Measurements from ENCODE around the gene TMEM203.

TMEM203 gene

DNA sequence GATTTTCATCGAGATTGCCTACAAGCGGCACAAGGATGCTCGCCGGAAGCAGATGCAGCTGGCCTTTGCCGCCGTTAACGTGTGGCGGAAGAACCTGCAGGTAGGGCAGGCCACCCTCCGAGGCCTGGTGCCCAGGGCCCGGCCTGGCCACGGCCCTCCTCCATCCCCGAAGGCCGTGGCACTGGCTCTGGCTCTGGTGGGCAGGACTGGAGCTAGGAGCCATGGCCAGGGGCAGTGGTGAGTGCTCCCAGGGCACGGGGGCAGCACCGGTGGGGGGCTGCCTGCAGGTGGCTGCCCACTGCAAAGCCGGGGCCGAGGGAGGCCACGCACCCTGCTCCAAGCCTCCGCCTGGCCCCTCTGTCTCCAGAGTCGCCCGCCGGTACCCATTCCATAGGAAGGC is 41.6 kb downstream of the TMEM203 start:
- Histone ChIP-seq H3K27me3 (ENCODE audit: control insufficient read depth, insufficient read depth, low read length) (peaks cover 13% of the 10 kb centered on the region), H2AFZ (no peak overlapping the region), H3K4me3 (ENCODE audit: low read depth, low read length) (no peak overlapping the region)

DNA sequence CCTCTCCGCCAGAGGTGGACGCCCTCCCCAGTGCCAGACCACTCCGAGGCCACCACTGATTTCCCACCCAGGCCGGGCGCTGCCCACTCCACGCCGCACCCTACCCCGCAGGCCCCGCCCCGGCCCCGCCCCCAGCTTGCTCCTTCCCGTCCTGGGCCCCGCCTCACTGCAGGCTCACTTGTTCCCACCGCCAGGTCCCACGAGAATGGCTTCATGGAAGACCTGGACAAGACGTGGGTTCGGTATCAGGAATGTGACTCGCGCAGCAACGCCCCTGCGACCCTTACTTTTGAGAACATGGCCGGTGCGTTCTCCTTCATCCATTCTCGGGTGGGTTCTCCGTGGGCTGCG is 42.1 kb downstream of the TMEM203 start:
- no peak overlapping the region for H3K9ac ChIP-seq
- H3K4me1 ChIP-seq, result no peaks in the 10 kb centered on the region
- H3K27ac ChIP-seq, result no peak overlapping the region
- H3K27me3 ChIP-seq (ENCODE audit: control insufficient read depth, insufficient read depth, low read length), result peaks cover 13% of the 10 kb centered on the region
- H2AFZ ChIP-seq, result no peak overlapping the region
- TF ChIP-seq, protein P1, sequence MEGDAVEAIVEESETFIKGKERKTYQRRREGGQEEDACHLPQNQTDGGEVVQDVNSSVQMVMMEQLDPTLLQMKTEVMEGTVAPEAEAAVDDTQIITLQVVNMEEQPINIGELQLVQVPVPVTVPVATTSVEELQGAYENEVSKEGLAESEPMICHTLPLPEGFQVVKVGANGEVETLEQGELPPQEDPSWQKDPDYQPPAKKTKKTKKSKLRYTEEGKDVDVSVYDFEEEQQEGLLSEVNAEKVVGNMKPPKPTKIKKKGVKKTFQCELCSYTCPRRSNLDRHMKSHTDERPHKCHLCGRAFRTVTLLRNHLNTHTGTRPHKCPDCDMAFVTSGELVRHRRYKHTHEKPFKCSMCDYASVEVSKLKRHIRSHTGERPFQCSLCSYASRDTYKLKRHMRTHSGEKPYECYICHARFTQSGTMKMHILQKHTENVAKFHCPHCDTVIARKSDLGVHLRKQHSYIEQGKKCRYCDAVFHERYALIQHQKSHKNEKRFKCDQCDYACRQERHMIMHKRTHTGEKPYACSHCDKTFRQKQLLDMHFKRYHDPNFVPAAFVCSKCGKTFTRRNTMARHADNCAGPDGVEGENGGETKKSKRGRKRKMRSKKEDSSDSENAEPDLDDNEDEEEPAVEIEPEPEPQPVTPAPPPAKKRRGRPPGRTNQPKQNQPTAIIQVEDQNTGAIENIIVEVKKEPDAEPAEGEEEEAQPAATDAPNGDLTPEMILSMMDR (IDR thresholded peaks at IDR 0.05), result no peak
- no peaks in the 10 kb centered on the region for H3K79me2 ChIP-seq
- H3K9me3 ChIP-seq (ENCODE audit: control insufficient read depth, low read length), result no peaks in the 10 kb centered on the region
- no peaks in the 10 kb centered on the region for H3K36me3 ChIP-seq (ENCODE audit: control insufficient read depth, insufficient read depth, low read length)
- peak overlapping the region; percentile 65 for H3K4me2 ChIP-seq (ENCODE audit: low read length)
- peak overlapping the region; percentile 39 for H3K4me3 ChIP-seq (ENCODE audit: low read depth, low read length)

More for the DNA sequence above, 41.6 kb downstream of the TMEM203 start:
- Histone ChIP-seq H3K4me2 (ENCODE audit: low read length) (no peak overlapping the region), H3K4me1 (no peaks in the 10 kb centered on the region), H3K9ac (no peak overlapping the region), H3K9me3 (ENCODE audit: control insufficient read depth, low read length) (no peaks in the 10 kb centered on the region), H3K27ac (no peak overlapping the region), H3K36me3 (ENCODE audit: control insufficient read depth, insufficient read depth, low read length) (no peaks in the 10 kb centered on the region), H3K79me2 (no peaks in the 10 kb centered on the region)
- TF ChIP-seq, protein P1 (IDR thresholded peaks at IDR 0.05), result no peak

DNA sequence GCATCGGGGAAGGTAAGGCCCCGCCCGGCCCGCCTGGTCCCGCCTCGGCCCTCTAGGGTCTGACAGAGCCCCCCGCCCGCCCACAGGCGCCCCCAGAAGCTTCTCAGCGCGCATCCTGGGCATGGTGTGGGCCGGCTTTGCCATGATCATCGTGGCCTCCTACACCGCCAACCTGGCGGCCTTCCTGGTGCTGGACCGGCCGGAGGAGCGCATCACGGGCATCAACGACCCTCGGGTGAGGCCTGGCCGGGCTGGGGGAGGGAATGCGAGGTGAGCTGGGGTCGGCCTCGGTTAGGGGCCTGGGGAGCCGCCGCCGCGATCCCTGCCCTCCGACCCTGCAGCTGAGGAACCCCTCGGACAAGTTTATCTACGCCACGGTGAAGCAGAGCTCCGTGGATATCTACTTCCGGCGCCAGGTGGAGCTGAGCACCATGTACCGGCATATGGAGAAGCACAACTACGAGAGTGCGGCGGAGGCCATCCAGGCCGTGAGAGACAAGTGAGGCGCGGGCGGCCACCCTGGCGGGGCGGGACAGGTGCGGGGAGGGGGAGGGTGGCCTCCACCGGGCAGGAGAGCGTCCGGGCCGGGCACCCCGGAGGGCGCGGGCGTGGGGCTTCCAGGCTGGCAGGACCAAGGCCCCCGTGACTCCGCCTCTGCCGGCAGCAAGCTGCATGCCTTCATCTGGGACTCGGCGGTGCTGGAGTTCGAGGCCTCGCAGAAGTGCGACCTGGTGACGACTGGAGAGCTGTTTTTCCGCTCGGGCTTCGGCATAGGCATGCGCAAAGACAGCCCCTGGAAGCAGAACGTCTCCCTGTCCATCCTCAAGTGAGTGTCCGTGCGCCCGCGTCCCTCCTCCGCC is 42.7 kb downstream of the TMEM203 start:
- Histone ChIP-seq H3K27ac (no peak overlapping the region), H3K27me3 (ENCODE audit: control insufficient read depth, insufficient read depth, low read length) (peaks cover 13% of the 10 kb centered on the region)

DNA sequence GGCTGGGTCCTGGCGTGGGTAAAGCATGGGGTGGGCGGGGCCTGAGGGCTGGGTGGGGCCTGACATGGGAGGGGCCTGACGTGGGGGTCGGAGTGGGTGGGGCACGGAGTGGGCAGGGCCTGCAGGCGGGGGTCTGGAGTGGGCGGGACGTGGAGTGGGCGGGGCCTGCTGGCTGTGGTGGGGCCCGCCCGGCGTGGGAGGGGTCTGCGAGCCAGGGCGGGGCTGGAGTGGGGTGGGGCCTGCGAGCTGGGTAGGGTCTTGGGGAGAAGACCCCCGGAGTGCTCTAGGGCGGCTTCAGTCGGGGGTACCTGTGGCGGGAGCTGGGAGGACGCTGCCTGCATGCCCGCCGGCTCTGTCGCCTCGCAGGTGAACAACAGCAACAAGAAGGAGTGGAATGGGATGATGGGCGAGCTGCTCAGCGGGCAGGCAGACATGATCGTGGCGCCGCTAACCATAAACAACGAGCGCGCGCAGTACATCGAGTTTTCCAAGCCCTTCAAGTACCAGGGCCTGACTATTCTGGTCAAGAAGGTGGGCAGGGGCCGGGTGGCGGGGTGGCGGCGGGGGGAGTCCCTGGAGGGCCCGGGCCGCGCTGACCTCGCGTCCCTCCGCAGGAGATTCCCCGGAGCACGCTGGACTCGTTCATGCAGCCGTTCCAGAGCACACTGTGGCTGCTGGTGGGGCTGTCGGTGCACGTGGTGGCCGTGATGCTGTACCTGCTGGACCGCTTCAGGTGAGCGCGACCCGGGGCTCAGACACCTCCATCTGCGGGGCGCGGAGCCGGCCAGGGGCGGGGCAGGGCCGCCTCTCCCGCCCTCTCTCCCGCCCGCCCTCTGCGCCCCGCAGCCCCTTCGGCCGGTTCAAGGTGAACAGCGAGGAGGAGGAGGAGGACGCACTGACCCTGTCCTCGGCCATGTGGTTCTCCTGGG is 43.6 kb downstream of the TMEM203 start:
- peaks cover 6% of the 10 kb centered on the region for H3K27me3 ChIP-seq (ENCODE audit: control insufficient read depth, insufficient read depth, low read length)

More for the DNA sequence above, 42.7 kb downstream of the TMEM203 start:
- Histone ChIP-seq H3K4me2 (ENCODE audit: low read length) (peak overlapping the region; percentile 65), H3K9me3 (ENCODE audit: control insufficient read depth, low read length) (no peaks in the 10 kb centered on the region), H3K4me3 (ENCODE audit: low read depth, low read length) (peak overlapping the region; percentile 39), H3K79me2 (no peaks in the 10 kb centered on the region), H3K36me3 (ENCODE audit: control insufficient read depth, insufficient read depth, low read length) (no peaks in the 10 kb centered on the region), H3K4me1 (no peaks in the 10 kb centered on the region), H3K9ac (no peak overlapping the region), H2AFZ (peak overlapping the region; percentile 64)
- TF ChIP-seq, protein P1 (IDR thresholded peaks at IDR 0.05), result no peak

More for the DNA sequence above, 43.6 kb downstream of the TMEM203 start:
- Histone ChIP-seq H3K4me1 (no peaks in the 10 kb centered on the region), H2AFZ (no peak overlapping the region), H3K27ac (no peak overlapping the region), H3K79me2 (no peaks in the 10 kb centered on the region), H3K36me3 (ENCODE audit: control insufficient read depth, insufficient read depth, low read length) (no peaks in the 10 kb centered on the region), H3K9ac (no peak overlapping the region), H3K4me3 (ENCODE audit: low read depth, low read length) (peak overlapping the region; percentile 39), H3K4me2 (ENCODE audit: low read length) (peak overlapping the region; percentile 26), H3K9me3 (ENCODE audit: control insufficient read depth, low read length) (no peaks in the 10 kb centered on the region)
- TF ChIP-seq, protein P1 (IDR thresholded peaks at IDR 0.05), result no peak
